Adrenal gland (tissue), 12 donors: ENCODE measurements around the gene FPR2. TPM values are rescaled to one million over a fixed set of nuclear protein-coding genes. Genes with fewer than 3 reads are reported as not detected.

ENCODE experiments used
- DNase-seq, 7 donors: peaks; one replicate each; pipeline ENCODE4 v3.0.0-alpha.2; 2019 to 2020
- H3K27ac ChIP-seq, 5 donors: fragments of 200-600 bp; sonication (generic) in 4 of 5; 1 replicate in 3 of 5; 2 replicates in 2 of 5; pipeline versions ENCODE4 v1.5.1 to v1.8.0; 2016 to 2020; ENCODE audit warnings: mild to moderate bottlenecking in 1 of 5
- H3K27me3 ChIP-seq: fragments of 200-600 bp; 2 replicates; pipeline ENCODE4 v1.8.0; 2021
- H3K36me3 ChIP-seq, 2 donors: fragments of 200-600 bp; replicated peaks in 1 of 2; 1 replicate in 1 of 2; 2 replicates in 1 of 2; pipeline versions ENCODE4 v1.5.1 to v1.8.0; 2018 to 2022
- H3K4me1 ChIP-seq, 2 donors: fragments of 200-600 bp; replicated peaks in 1 of 2; 1 replicate in 1 of 2; 2 replicates in 1 of 2; pipeline versions ENCODE4 v1.5.1 to v1.8.0; 2018 to 2021
- H3K4me3 ChIP-seq, 4 donors: fragments of 200-600 bp; sonication (generic) in 3 of 4; one replicate each; pipeline ENCODE4 v1.5.1; 2016 to 2018
- H3K9me3 ChIP-seq, 3 donors: fragments of 200-600 bp; sonication (generic) in 1 of 3; replicated peaks in 1 of 3; 1 replicate in 2 of 3; 2 replicates in 1 of 3; pipeline versions ENCODE4 v1.5.1 to v1.8.0; 2016 to 2021
- POLR2A ChIP-seq, 2 donors: fragments of 450-650 bp; IDR thresholded peaks; one replicate each; pipeline ENCODE4 v1.6.1; 2017; ENCODE audit warnings: antibody characterized with exemption in 2 of 2, mild to moderate bottlenecking in 2 of 2, moderate library complexity in 1 of 2
- WGBS, 4 donors: extraction: QIAGEN DNeasy Blood & Tissue Kit in 2 of 4; methylation state at CpG; one replicate each; pipeline versions ENCODE4 v1.1.5 to v1.1.7; 2013 to 2017; 5-methylcytosine and 5-hydroxymethylcytosine counted together
- intact Hi-C, 2 donors: fragments of 100-400 bp; cut with DNase I; formaldehyde crosslinking; loops; one replicate each; pipeline versions ENCODE4 v1.14.1 to v1.15.0; 2022 to 2023
- polyA plus RNA-seq, 3 donors: library from polyadenylated mRNA; stranded (reverse); fragments of 200-250 nt in 2 of 3; fragments of 350-450 nt in 1 of 3; fragmentation: Illumina TruSeq in 1 of 3; extraction: RNeasy Lipid Tissue Mini Kit (QIAGEN cat#74804) in 1 of 3; gene quantifications; one replicate each; pipeline ENCODE4 v1.2.3, GENCODE V29; 2013 to 2014
- total RNA-seq, 9 donors: library from RNA; depleted of rRNA in 4 of 9; stranded (reverse); fragments of >200 nt in 4 of 9; fragments of 120-200 nt in 1 of 9; fragmentation: NEBNext Ultra II Directional in 1 of 9; extraction: Animal tissue kit (Norgen Biotek cat#: 25700) in 1 of 9; gene quantifications; one replicate each; pipeline versions ENCODE4 v1.1.0 to v1.2.4, GENCODE V29; 2013 to 2023
- TF ChIP-seq, protein P1 (sequence below), 6 experiments: fragments of 450-650 bp in 4 of 6; fragments of 200-600 bp in 2 of 6; sonication (generic) in 1 of 6; IDR thresholded peaks; 1 replicate in 5 of 6; 2 replicates in 1 of 6; pipeline versions ENCODE4 v1.5.1 to v1.8.0; 2016 to 2021; ENCODE audit warnings: antibody characterized with exemption in 6 of 6, mild to moderate bottlenecking in 2 of 6, moderate library complexity in 1 of 6
- donor health status: healthy with polysubstance abuse.
- donor health status: Bipolar disorder and iron deficiency.
- donor health status: DM: yes; HTN: yes; CAD: no.
- donor health status: DM: no; HTN: no; CAD: no.
- donor health status: DM: no; HTN: no; CAD: no.
- donor health status: DM: yes; HTN: yes; CAD: no.

Gene FPR2
- total and polyA plus RNA-seq, 12 donors, result 0.24 to 5.5 (median 1.9) TPM; not detected in 1

DNA sequence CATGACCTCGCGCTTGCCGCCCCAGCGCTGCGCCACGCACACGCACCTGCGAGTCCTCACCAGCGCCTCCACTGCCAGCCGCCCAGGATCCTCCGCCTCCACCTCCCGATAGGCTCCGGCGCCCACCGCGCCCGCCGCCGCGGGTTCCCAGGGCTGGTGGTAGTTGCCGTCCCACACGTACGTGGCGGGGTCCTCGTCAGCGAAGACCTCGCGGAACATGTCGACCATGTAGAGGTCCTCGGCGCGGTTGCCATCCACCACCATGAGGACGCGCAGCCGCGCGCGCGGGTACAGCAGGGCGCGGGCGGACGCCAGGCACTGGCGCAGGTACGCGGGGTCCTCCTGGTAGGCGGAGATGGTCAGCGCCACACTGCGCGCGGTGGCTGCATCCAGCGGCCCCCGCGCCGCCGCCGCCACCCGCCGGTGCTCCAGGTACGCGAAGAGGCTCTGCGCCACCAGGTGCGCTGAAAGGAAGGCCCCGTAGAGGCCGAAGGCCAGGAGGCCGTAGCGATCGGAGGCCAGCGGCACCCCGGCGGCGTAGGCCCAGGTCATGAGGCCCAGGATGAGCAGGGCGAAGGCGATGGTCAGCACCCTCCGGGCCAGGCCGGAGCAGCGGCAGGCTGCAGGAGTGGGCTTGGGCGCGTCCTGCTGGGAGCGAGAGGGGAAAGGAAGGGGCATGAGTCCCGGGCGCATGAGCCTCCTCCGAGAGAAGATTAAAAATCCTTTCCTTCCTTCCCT lies 41.6 kb upstream of the FPR2 start:
- no peak for DNase-seq
- no peaks in the 10 kb centered on the region for H3K36me3 ChIP-seq
- 2 to 8% (median 4%) methylated on average over 13 to 83 of the region's 83 CpGs for WGBS, 4 donors
- H3K27ac ChIP-seq, result no peak overlapping the region
- H3K4me1 ChIP-seq, result peaks cover 3 to 4% of the 10 kb centered on the region in 2 donors
- H3K27me3 ChIP-seq, result peaks cover 28% of the 10 kb centered on the region
- no peaks in the 10 kb centered on the region for H3K9me3 ChIP-seq
- no peak overlapping the region for H3K4me3 ChIP-seq
- intact Hi-C loops, result no loop called here
- no peak for TF ChIP-seq POLR2A (IDR thresholded peaks at IDR 0.05)
- TF ChIP-seq, protein P1, sequence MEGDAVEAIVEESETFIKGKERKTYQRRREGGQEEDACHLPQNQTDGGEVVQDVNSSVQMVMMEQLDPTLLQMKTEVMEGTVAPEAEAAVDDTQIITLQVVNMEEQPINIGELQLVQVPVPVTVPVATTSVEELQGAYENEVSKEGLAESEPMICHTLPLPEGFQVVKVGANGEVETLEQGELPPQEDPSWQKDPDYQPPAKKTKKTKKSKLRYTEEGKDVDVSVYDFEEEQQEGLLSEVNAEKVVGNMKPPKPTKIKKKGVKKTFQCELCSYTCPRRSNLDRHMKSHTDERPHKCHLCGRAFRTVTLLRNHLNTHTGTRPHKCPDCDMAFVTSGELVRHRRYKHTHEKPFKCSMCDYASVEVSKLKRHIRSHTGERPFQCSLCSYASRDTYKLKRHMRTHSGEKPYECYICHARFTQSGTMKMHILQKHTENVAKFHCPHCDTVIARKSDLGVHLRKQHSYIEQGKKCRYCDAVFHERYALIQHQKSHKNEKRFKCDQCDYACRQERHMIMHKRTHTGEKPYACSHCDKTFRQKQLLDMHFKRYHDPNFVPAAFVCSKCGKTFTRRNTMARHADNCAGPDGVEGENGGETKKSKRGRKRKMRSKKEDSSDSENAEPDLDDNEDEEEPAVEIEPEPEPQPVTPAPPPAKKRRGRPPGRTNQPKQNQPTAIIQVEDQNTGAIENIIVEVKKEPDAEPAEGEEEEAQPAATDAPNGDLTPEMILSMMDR (IDR thresholded peaks at IDR 0.05), result no peak

- WGBS, 4 donors, result 75 to 82% (median 76%) methylated on average over 7 of the region's 7 CpGs
- no peak for DNase-seq
- peaks cover 3 to 4% of the 10 kb centered on the region in 2 donors for H3K4me1 ChIP-seq
- no peak for TF ChIP-seq POLR2A (IDR thresholded peaks at IDR 0.05)
- TF ChIP-seq, protein P1 (IDR thresholded peaks at IDR 0.05), result no peak
- no peaks in the 10 kb centered on the region for H3K9me3 ChIP-seq
- no peaks in the 10 kb centered on the region for H3K36me3 ChIP-seq
- H3K27ac ChIP-seq, result no peak overlapping the region
- intact Hi-C loops, result no loop called here
- peaks cover 32% of the 10 kb centered on the region for H3K27me3 ChIP-seq
- no peak overlapping the region for H3K4me3 ChIP-seq
Observed at GRCh38 chr19:51721905-51722304, 39.1 kb upstream of the FPR2 start.

- Histone ChIP-seq H3K27me3 (peaks cover 38% of the 10 kb centered on the region), H3K36me3 (no peaks in the 10 kb centered on the region), H3K9me3 (no peaks in the 10 kb centered on the region), H3K4me1 (peaks cover 3 to 4% of the 10 kb centered on the region in 2 donors), H3K27ac (no peak overlapping the region), H3K4me3 (no peak overlapping the region)
- TF ChIP-seq, protein P1 (IDR thresholded peaks at IDR 0.05), result no peak
- no peak for TF ChIP-seq POLR2A (IDR thresholded peaks at IDR 0.05)
- no peak for DNase-seq
- intact Hi-C loops, result no loop called here
- WGBS, 4 donors, result 61 to 74% (median 66%) methylated on average over 2 of the region's 2 CpGs
Observed at GRCh38 chr19:51722492-51722891, 38.5 kb upstream of the FPR2 start.

DNA sequence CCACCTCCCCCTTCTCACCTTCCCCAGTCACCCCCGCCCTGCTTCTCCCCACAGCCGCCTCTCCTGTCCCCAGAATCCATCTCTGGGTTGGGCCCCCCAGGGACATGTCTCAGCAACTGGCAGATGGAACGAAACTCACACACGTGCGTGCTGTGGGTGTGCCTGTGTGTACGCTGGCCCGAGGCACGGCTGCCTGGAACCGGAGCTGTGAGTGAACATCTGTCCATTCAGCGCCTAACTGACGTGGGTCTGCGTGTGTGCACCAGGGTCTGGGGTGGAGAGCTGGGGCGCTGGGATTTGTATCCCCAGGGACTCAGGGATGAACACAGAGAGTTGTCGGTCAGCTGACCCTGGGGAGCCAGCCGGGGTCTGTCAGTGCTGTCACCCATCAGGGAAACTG lies 36.4 kb upstream of the FPR2 start:
- H3K27me3 ChIP-seq, result peaks cover 26% of the 10 kb centered on the region
- H3K4me1 ChIP-seq, result peaks cover 0 to under 1% of the 10 kb centered on the region in 2 donors
- no peak overlapping the region for H3K27ac ChIP-seq
- H3K36me3 ChIP-seq, result no peaks in the 10 kb centered on the region
- WGBS, 4 donors, result 30 to 38% (median 36%) methylated on average over 8 to 15 of the region's 15 CpGs
- no peaks in the 10 kb centered on the region for H3K9me3 ChIP-seq
- DNase-seq, result no peak
- TF ChIP-seq, protein P1 (IDR thresholded peaks at IDR 0.05), result no peak
- no peak for TF ChIP-seq POLR2A (IDR thresholded peaks at IDR 0.05)
- intact Hi-C loops, result no loop called here
- H3K4me3 ChIP-seq, result no peak overlapping the region
